Mucosa of rectum (tissue), 2 donors: ENCODE results near the gene ADORA2A.

Source experiments
- H3K27ac ChIP-seq, 2 donors: one replicate each; pipeline ENCODE4 v1.7.0; 2013; ENCODE audit warnings: inconsistent platforms in 2 of 2, low read depth in 2 of 2, low read length in 2 of 2
- H3K27me3 ChIP-seq, 2 donors: one replicate each; pipeline ENCODE4 v1.7.0; 2013; ENCODE audit warnings: low read length in 2 of 2; ENCODE audit not compliant: control insufficient read depth in 2 of 2, insufficient read depth in 2 of 2
- H3K36me3 ChIP-seq, 2 donors: one replicate each; pipeline ENCODE4 v1.7.0; 2013; ENCODE audit warnings: low read length in 2 of 2; ENCODE audit not compliant: control insufficient read depth in 2 of 2, insufficient read depth in 2 of 2
- H3K4me1 ChIP-seq, 2 donors: one replicate each; pipeline ENCODE4 v1.7.0; 2013; ENCODE audit warnings: low read length in 2 of 2, mild to moderate bottlenecking in 1 of 2; ENCODE audit not compliant: control insufficient read depth in 2 of 2, insufficient read depth in 2 of 2
- H3K4me3 ChIP-seq, 2 donors: one replicate each; pipeline ENCODE4 v1.7.0; 2013; ENCODE audit warnings: low read length in 2 of 2
- H3K9ac ChIP-seq, 2 donors: one replicate each; pipeline ENCODE4 v1.7.0; 2013; ENCODE audit warnings: low read length in 2 of 2, low read depth in 1 of 2, mild to moderate bottlenecking in 1 of 2
- H3K9me3 ChIP-seq, 2 donors: one replicate each; pipeline ENCODE4 v1.7.0; 2013; ENCODE audit warnings: low read length in 2 of 2; ENCODE audit not compliant: control insufficient read depth in 2 of 2
- donor health status: healthy.
- donor health status: Normal muscosa, but diverticular disease.

ADORA2A gene

GRCh38 chr22:24424001-24424900 lies 3.1 kb upstream of the ADORA2A start:
- peaks cover 3 to 7% of the 10 kb centered on the region in 2 donors for H3K4me1 ChIP-seq
- peaks cover 6 to 24% of the 10 kb centered on the region in 2 donors for H3K27me3 ChIP-seq
- H3K9me3 ChIP-seq = no peaks in the 10 kb centered on the region
- peak overlapping the region in 1 of 2 donors; percentile 34 for H3K9ac ChIP-seq
- H3K4me3 ChIP-seq = peak overlapping the region; percentile 26 to 54
- peak overlapping the region in 1 of 2 donors; percentile 23 for H3K27ac ChIP-seq
- H3K36me3 ChIP-seq = no peaks in the 10 kb centered on the region

- H3K36me3 ChIP-seq = no peaks in the 10 kb centered on the region
- H3K9ac ChIP-seq = no peak overlapping the region
- peaks cover 4 to 24% of the 10 kb centered on the region in 2 donors for H3K27me3 ChIP-seq
- H3K4me3 ChIP-seq = peak overlapping the region in 1 of 2 donors; percentile 4
- H3K9me3 ChIP-seq = no peaks in the 10 kb centered on the region
- peaks cover 7 to 9% of the 10 kb centered on the region in 2 donors for H3K4me1 ChIP-seq
- H3K27ac ChIP-seq = peak overlapping the region in 1 of 2 donors; percentile 18
Measured at GRCh38 chr22:24424901-24425775, 2.3 kb upstream of the ADORA2A start.

- Histone ChIP-seq H3K9ac (no peak overlapping the region), H3K27ac (peak overlapping the region; percentile 74 to 87), H3K9me3 (no peaks in the 10 kb centered on the region), H3K4me3 (no peak overlapping the region), H3K4me1 (peaks cover 7 to 12% of the 10 kb centered on the region in 2 donors), H3K27me3 (peaks cover 4 to 24% of the 10 kb centered on the region in 2 donors), H3K36me3 (no peaks in the 10 kb centered on the region)
Measured at GRCh38 chr22:24426436-24426835, 963 bp upstream of the ADORA2A start.

GRCh38 chr22:24426851-24427499 lies 424 bp upstream of the ADORA2A start:
- H3K27me3 ChIP-seq = peaks cover 0 to 24% of the 10 kb centered on the region in 2 donors
- peak overlapping the region; percentile 15 to 37 for H3K4me3 ChIP-seq
- no peak overlapping the region for H3K9ac ChIP-seq
- H3K4me1 ChIP-seq = peaks cover 8 to 14% of the 10 kb centered on the region in 2 donors
- H3K27ac ChIP-seq = peak overlapping the region; percentile 74 to 87
- no peaks in the 10 kb centered on the region for H3K36me3 ChIP-seq
- no peaks in the 10 kb centered on the region for H3K9me3 ChIP-seq

- Histone ChIP-seq H3K27ac (peak overlapping the region in 1 of 2 donors; percentile 87), H3K9me3 (no peaks in the 10 kb centered on the region), H3K9ac (peak overlapping the region in 1 of 2 donors; percentile 3), H3K4me3 (peak overlapping the region in 1 of 2 donors; percentile 51), H3K4me1 (peaks cover 21 to 32% of the 10 kb centered on the region in 2 donors), H3K27me3 (peaks cover 0 to 24% of the 10 kb centered on the region in 2 donors), H3K36me3 (no peaks in the 10 kb centered on the region)
Measured at GRCh38 chr22:24428751-24429410, 1.5 kb downstream of the ADORA2A start.

GRCh38 chr22:24429411-24430365 lies 2.3 kb downstream of the ADORA2A start:
- Histone ChIP-seq H3K27me3 (peaks cover 0 to 18% of the 10 kb centered on the region in 2 donors), H3K36me3 (no peaks in the 10 kb centered on the region), H3K9ac (no peak overlapping the region), H3K4me1 (peaks cover 18 to 39% of the 10 kb centered on the region in 2 donors), H3K9me3 (no peaks in the 10 kb centered on the region), H3K27ac (peak overlapping the region in 1 of 2 donors; percentile 87), H3K4me3 (peak overlapping the region in 1 of 2 donors; percentile 51)

GRCh38 chr22:24430431-24431308 lies 3.3 kb downstream of the ADORA2A start:
- Histone ChIP-seq H3K27me3 (peaks cover 0 to 12% of the 10 kb centered on the region in 2 donors), H3K9ac (no peak overlapping the region), H3K36me3 (no peaks in the 10 kb centered on the region), H3K9me3 (no peaks in the 10 kb centered on the region), H3K4me3 (no peak overlapping the region), H3K27ac (peak overlapping the region in 1 of 2 donors; percentile 90), H3K4me1 (peaks cover 23 to 44% of the 10 kb centered on the region in 2 donors)

GRCh38 chr22:24431309-24432034 lies 4.1 kb downstream of the ADORA2A start:
- peaks cover 19 to 43% of the 10 kb centered on the region in 2 donors for H3K4me1 ChIP-seq
- H3K36me3 ChIP-seq = no peaks in the 10 kb centered on the region
- H3K9ac ChIP-seq = no peak overlapping the region
- H3K4me3 ChIP-seq = no peak overlapping the region
- H3K27me3 ChIP-seq = peaks cover 0 to 3% of the 10 kb centered on the region in 2 donors
- peak overlapping the region in 1 of 2 donors; percentile 90 for H3K27ac ChIP-seq
- H3K9me3 ChIP-seq = no peaks in the 10 kb centered on the region
